ENCODE results near the gene PSMD3. TPM values are rescaled to one million over a fixed set of nuclear protein-coding genes. Genes with fewer than 3 reads are reported as not detected.

The PSMD3 gene
- polyA plus RNA-seq, 1 donor (not counting 4 experiments of a cell fraction or from before 2014, with no cell fraction given) = 108 TPM

DNA sequence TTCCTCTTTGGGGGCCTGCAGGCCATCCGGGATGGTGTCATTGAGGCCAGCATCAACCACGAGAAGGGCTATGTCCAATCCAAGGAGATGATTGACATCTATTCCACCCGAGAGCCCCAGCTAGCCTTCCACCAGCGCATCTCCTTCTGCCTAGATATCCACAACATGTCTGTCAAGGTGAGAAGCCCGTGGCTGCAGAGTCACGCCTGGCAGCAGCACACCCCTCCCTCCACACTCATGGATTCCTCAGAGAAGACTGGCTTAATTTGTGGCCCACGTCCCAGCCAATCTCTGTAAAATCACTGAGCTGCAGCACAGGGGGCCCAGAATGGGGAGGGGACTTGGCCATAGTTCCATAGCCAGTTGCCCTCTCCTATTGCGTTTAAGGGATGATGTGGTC is 15.6 kb downstream of the PSMD3 start:
- no peak for FAIRE-seq
- Histone ChIP-seq H3K27me3 (ENCODE audit: control insufficient read depth, extremely low read depth, insufficient read depth, low read length) (no peaks in the 10 kb centered on the region), H3K4me1 (ENCODE audit: control insufficient read depth, extremely low read depth, insufficient read depth, low read length) (peaks cover 6% of the 10 kb centered on the region), H2AFZ (ENCODE audit: control insufficient read depth, low read length) (no peak overlapping the region), H3K9me1 (ENCODE audit: control insufficient read depth, extremely low read depth, insufficient read depth, low read length) (no peaks in the 10 kb centered on the region), H4K20me1 (ENCODE audit: control insufficient read depth, extremely low read depth, insufficient read depth, low read length) (no peaks in the 10 kb centered on the region), H3K36me3 (ENCODE audit: control insufficient read depth in 2 of 2, extremely low read depth in 1 of 2, insufficient read depth in 2 of 2, low read length in 2 of 2) (peaks cover 40 to 57% of the 10 kb centered on the region in 2 experiments), H3K79me2 (ENCODE audit: control insufficient read depth, insufficient read depth, low read length) (no peaks in the 10 kb centered on the region), H3K27ac (ENCODE audit: control insufficient read depth, insufficient read depth, low read length) (no peak overlapping the region), H3K9me3 (ENCODE audit: control insufficient read depth, low read depth, low read length) (no peaks in the 10 kb centered on the region), H3K4me3 (ENCODE audit: control insufficient read depth in 2 of 3, extremely low read depth in 1 of 3, insufficient read depth in 2 of 3, low read depth in 1 of 3, low read length in 3 of 3) (no peak overlapping the region), H3K4me2 (ENCODE audit: control insufficient read depth, extremely low read depth, insufficient read depth, low read depth, low read length) (no peak overlapping the region), H3K9ac (ENCODE audit: control insufficient read depth, extremely low read depth, insufficient read depth, low read length) (no peak overlapping the region)
- no peak for TF ChIP-seq EZH2 (IDR thresholded peaks at IDR 0.05; ENCODE audit: low read length)
- TF ChIP-seq, protein P1, sequence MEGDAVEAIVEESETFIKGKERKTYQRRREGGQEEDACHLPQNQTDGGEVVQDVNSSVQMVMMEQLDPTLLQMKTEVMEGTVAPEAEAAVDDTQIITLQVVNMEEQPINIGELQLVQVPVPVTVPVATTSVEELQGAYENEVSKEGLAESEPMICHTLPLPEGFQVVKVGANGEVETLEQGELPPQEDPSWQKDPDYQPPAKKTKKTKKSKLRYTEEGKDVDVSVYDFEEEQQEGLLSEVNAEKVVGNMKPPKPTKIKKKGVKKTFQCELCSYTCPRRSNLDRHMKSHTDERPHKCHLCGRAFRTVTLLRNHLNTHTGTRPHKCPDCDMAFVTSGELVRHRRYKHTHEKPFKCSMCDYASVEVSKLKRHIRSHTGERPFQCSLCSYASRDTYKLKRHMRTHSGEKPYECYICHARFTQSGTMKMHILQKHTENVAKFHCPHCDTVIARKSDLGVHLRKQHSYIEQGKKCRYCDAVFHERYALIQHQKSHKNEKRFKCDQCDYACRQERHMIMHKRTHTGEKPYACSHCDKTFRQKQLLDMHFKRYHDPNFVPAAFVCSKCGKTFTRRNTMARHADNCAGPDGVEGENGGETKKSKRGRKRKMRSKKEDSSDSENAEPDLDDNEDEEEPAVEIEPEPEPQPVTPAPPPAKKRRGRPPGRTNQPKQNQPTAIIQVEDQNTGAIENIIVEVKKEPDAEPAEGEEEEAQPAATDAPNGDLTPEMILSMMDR (optimal IDR thresholded peaks at IDR 0.05 in 1 of 3, IDR thresholded peaks at IDR 0.05 in 1 of 3, conservative IDR thresholded peaks at IDR 0.05 in 1 of 3; ENCODE audit: extremely low read depth in 1 of 3, insufficient read depth in 2 of 3, low read length in 3 of 3) = no peak
- dilution Hi-C loops (cut with MboI; ENCODE audit: extremely low pct_ligation_motif_present, low sequenced_read_pairs) = no loop called here
- DNase-seq (ENCODE audit: low read depth, low spot score) = no peak

DNA sequence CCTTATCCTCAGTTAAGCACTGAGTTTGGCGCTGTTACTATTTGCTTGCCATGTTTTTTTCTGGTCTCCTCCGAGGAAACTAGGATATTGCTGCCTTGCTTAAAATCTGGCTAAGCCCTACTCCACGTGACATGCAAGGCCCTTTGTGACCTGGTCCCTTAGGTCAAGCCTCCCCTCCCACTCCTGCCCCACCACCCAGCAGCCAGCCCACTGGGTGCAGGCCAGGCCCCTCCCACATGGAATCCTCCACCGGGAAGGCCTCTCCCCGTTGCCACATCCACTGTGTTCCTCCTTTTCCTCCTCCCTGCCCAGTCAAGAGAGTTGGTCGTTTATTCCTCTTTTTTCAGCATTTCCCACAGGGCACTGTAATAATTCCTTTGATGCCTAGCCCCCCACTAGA is 16.2 kb downstream of the PSMD3 start:
- no peak overlapping the region for H2AFZ ChIP-seq (ENCODE audit: control insufficient read depth, low read length)
- no peak overlapping the region for H3K27ac ChIP-seq (ENCODE audit: control insufficient read depth, insufficient read depth, low read length)
- no peak overlapping the region for H3K4me2 ChIP-seq (ENCODE audit: control insufficient read depth, extremely low read depth, insufficient read depth, low read depth, low read length)
- H3K36me3 ChIP-seq (ENCODE audit: control insufficient read depth in 2 of 2, extremely low read depth in 1 of 2, insufficient read depth in 2 of 2, low read length in 2 of 2) = peaks cover 38 to 52% of the 10 kb centered on the region in 2 experiments
- H3K27me3 ChIP-seq (ENCODE audit: control insufficient read depth, extremely low read depth, insufficient read depth, low read length) = no peaks in the 10 kb centered on the region
- dilution Hi-C loops (cut with MboI; ENCODE audit: extremely low pct_ligation_motif_present, low sequenced_read_pairs) = no loop called here
- H3K79me2 ChIP-seq (ENCODE audit: control insufficient read depth, insufficient read depth, low read length) = no peaks in the 10 kb centered on the region
- H3K9ac ChIP-seq (ENCODE audit: control insufficient read depth, extremely low read depth, insufficient read depth, low read length) = no peak overlapping the region
- H4K20me1 ChIP-seq (ENCODE audit: control insufficient read depth, extremely low read depth, insufficient read depth, low read length) = no peaks in the 10 kb centered on the region
- no peaks in the 10 kb centered on the region for H3K9me1 ChIP-seq (ENCODE audit: control insufficient read depth, extremely low read depth, insufficient read depth, low read length)
- FAIRE-seq (no peak), DNase-seq (ENCODE audit: low read depth, low spot score) (no peak)
- no peak overlapping the region for H3K4me3 ChIP-seq (ENCODE audit: control insufficient read depth in 2 of 3, extremely low read depth in 1 of 3, insufficient read depth in 2 of 3, low read depth in 1 of 3, low read length in 3 of 3)
- peaks cover 6% of the 10 kb centered on the region for H3K4me1 ChIP-seq (ENCODE audit: control insufficient read depth, extremely low read depth, insufficient read depth, low read length)
- TF ChIP-seq, protein P1 (optimal IDR thresholded peaks at IDR 0.05 in 1 of 3, IDR thresholded peaks at IDR 0.05 in 1 of 3, conservative IDR thresholded peaks at IDR 0.05 in 1 of 3; ENCODE audit: extremely low read depth in 1 of 3, insufficient read depth in 2 of 3, low read length in 3 of 3) = no peak
- no peak for TF ChIP-seq EZH2 (IDR thresholded peaks at IDR 0.05; ENCODE audit: low read length)
- H3K9me3 ChIP-seq (ENCODE audit: control insufficient read depth, low read depth, low read length) = no peaks in the 10 kb centered on the region
